Fibroblast of lung (primary cell): ENCODE measurements around the gene ALDH4A1. TPM values are rescaled to one million over a fixed set of nuclear protein-coding genes. Genes with fewer than 3 reads are reported as not detected.

Source experiments
- DNase-seq, 2 donors: peaks; one replicate each; pipeline versions ENCODE4 v3.0.0 to v3.0.0-alpha.2; 2010; ENCODE audit warnings: low read depth in 2 of 2
- H2AFZ ChIP-seq: 2 replicates; pipeline ENCODE4 v1.5.1; 2012; ENCODE audit warnings: low read length, control low read depth, inconsistent platforms
- H3K27ac ChIP-seq: 2 replicates; pipeline ENCODE4 v1.5.1; 2011; ENCODE audit warnings: low read length, control low read depth; ENCODE audit not compliant: insufficient read depth
- H3K27me3 ChIP-seq: 2 replicates; pipeline ENCODE4 v1.5.1; 2011; ENCODE audit warnings: mild to moderate bottlenecking, low read length; ENCODE audit not compliant: control insufficient read depth, insufficient read depth
- H3K36me3 ChIP-seq: 2 replicates; pipeline ENCODE4 v1.5.1; 2011; ENCODE audit warnings: low read length; ENCODE audit not compliant: control insufficient read depth, insufficient read depth
- H3K4me1 ChIP-seq: 2 replicates; pipeline ENCODE4 v1.5.1; 2011; ENCODE audit warnings: low read length; ENCODE audit not compliant: control insufficient read depth, insufficient read depth; ENCODE audit errors: extremely low read depth
- H3K4me2 ChIP-seq: 2 replicates; pipeline ENCODE4 v1.5.1; 2011; ENCODE audit warnings: low read length, control low read depth; ENCODE audit not compliant: insufficient read depth; ENCODE audit errors: extremely low read depth
- H3K4me3 ChIP-seq, 4 experiments: fragments of 200-600 bp in 1 of 4; sonication (generic) in 1 of 4; replicated peaks in 1 of 4; 2 replicates each; pipeline ENCODE4 v1.5.1; 2011 to 2016; ENCODE audit warnings: low read length in 4 of 4, low read depth in 3 of 4, mild to moderate bottlenecking in 3 of 4, control low read depth in 2 of 4, inconsistent platforms in 1 of 4, mixed read lengths in 1 of 4; ENCODE audit not compliant: insufficient read depth in 1 of 4; ENCODE audit errors: control extremely low read depth in 1 of 4
- H3K79me2 ChIP-seq: 2 replicates; pipeline ENCODE4 v1.5.1; 2012; ENCODE audit warnings: mild to moderate bottlenecking, low read length, inconsistent platforms; ENCODE audit not compliant: control insufficient read depth, insufficient read depth
- H3K9ac ChIP-seq: 2 replicates; pipeline ENCODE4 v1.5.1; 2011; ENCODE audit warnings: mild to moderate bottlenecking, low read length, control low read depth; ENCODE audit not compliant: insufficient read depth
- H3K9me3 ChIP-seq: 2 replicates; pipeline ENCODE4 v1.5.1; 2012; ENCODE audit warnings: low read depth, low read length; ENCODE audit not compliant: control insufficient read depth, insufficient read depth
- H4K20me1 ChIP-seq: 2 replicates; pipeline ENCODE4 v1.5.1; 2011; ENCODE audit warnings: low read length; ENCODE audit not compliant: control insufficient read depth, insufficient read depth; ENCODE audit errors: extremely low read depth
- EZH2 ChIP-seq: IDR thresholded peaks from 2 replicates; pipeline ENCODE4 v1.5.1; 2012; ENCODE audit warnings: low read length, control low read depth, mild to moderate bottlenecking; ENCODE audit errors: missing control alignments
- polyA plus RNA-seq, 2 donors: library from polyadenylated mRNA; depleted of rRNA in 1 of 2; stranded (reverse) in 1 of 2; unstranded in 1 of 2; fragments of >200 nt; gene quantifications; 2 replicates each; pipeline ENCODE4 v1.2.1, GENCODE V29; 2011 to 2012; ENCODE audit warnings: missing spikeins in 1 of 2
- total RNA-seq: library from RNA; depleted of rRNA; stranded (reverse); fragments of >200 nt; gene quantifications from 2 replicates; pipeline ENCODE4 v1.2.1, GENCODE V29; 2014
- TF ChIP-seq, protein P1 (sequence below), 2 donors: IDR thresholded peaks in 1 of 2; conservative IDR thresholded peaks in 1 of 2; 1 replicate in 1 of 2; 2 replicates in 1 of 2; pipeline ENCODE4 v1.5.1; 2011 to 2012; ENCODE audit warnings: low read length in 2 of 2, control low read depth in 1 of 2, inconsistent platforms in 1 of 2, low read depth in 1 of 2, mild to moderate bottlenecking in 1 of 2

ALDH4A1 gene
- total and polyA plus RNA-seq, 2 donors (not counting 1 experiment from before 2014, with no cell fraction given), result 6.9 to 11.9 TPM

- H3K27me3 ChIP-seq, result no peaks in the 10 kb centered on the region
- no peaks in the 10 kb centered on the region for H3K79me2 ChIP-seq
- no peak for TF ChIP-seq EZH2
- TF ChIP-seq, protein P1, sequence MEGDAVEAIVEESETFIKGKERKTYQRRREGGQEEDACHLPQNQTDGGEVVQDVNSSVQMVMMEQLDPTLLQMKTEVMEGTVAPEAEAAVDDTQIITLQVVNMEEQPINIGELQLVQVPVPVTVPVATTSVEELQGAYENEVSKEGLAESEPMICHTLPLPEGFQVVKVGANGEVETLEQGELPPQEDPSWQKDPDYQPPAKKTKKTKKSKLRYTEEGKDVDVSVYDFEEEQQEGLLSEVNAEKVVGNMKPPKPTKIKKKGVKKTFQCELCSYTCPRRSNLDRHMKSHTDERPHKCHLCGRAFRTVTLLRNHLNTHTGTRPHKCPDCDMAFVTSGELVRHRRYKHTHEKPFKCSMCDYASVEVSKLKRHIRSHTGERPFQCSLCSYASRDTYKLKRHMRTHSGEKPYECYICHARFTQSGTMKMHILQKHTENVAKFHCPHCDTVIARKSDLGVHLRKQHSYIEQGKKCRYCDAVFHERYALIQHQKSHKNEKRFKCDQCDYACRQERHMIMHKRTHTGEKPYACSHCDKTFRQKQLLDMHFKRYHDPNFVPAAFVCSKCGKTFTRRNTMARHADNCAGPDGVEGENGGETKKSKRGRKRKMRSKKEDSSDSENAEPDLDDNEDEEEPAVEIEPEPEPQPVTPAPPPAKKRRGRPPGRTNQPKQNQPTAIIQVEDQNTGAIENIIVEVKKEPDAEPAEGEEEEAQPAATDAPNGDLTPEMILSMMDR (conservative IDR thresholded peaks at IDR 0.05 in 1 of 2, IDR thresholded peaks at IDR 0.05 in 1 of 2; ENCODE audit: low read depth in 1 of 2, low read length in 2 of 2), result no peak
- H3K9me3 ChIP-seq, result no peaks in the 10 kb centered on the region
- H3K36me3 ChIP-seq, result peaks cover 7% of the 10 kb centered on the region
- H3K4me2 ChIP-seq, result no peak overlapping the region
- peaks cover 5% of the 10 kb centered on the region for H3K4me1 ChIP-seq
- no peak overlapping the region for H3K4me3 ChIP-seq
- H4K20me1 ChIP-seq, result no peaks in the 10 kb centered on the region
- no peak overlapping the region for H3K9ac ChIP-seq
- H3K27ac ChIP-seq, result no peak overlapping the region
- no peak for DNase-seq
- no peak overlapping the region for H2AFZ ChIP-seq
Observed at GRCh38 chr1:18915341-18915740, 13.0 kb upstream of the ALDH4A1 start.

GRCh38 chr1:18913065-18913835 lies 10.9 kb upstream of the ALDH4A1 start:
- Histone ChIP-seq H3K4me2 (peak overlapping the region; percentile 60), H3K9ac (peak overlapping the region; percentile 28)

DNA sequence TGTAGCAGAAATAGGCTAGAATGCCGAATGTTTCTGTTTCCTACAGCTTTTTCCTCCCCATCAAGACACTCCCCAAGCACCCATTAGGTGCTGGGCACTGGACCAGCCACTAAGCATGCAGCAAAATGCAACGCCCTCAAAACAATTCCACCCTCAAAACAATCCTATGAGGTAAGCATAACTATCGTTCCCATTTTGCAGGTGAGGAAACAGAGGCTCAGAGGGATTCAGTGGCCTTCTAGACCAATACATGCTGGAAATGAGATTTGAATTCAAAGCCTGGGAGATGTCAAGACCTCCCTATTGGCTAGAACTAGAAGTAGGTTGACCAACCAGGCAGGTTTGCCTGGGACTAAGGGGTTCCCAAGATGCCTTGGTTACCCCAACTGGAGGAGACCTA lies 10.2 kb upstream of the ALDH4A1 start:
- H3K79me2 ChIP-seq, result no peaks in the 10 kb centered on the region

More at GRCh38 chr1:18913065-18913835, 10.9 kb upstream of the ALDH4A1 start:
- Histone ChIP-seq H3K79me2 (no peaks in the 10 kb centered on the region), H2AFZ (peak overlapping the region; percentile 57), H3K4me3 (peak overlapping the region in 1 of 4 experiments; percentile 20), H4K20me1 (no peaks in the 10 kb centered on the region), H3K4me1 (peaks cover 5% of the 10 kb centered on the region), H3K36me3 (peaks cover 9% of the 10 kb centered on the region), H3K27me3 (no peaks in the 10 kb centered on the region), H3K27ac (peak overlapping the region; percentile 76), H3K9me3 (no peaks in the 10 kb centered on the region)
- TF ChIP-seq EZH2, result no peak
- TF ChIP-seq, protein P1 (conservative IDR thresholded peaks at IDR 0.05 in 1 of 2, IDR thresholded peaks at IDR 0.05 in 1 of 2; ENCODE audit: low read depth in 1 of 2, low read length in 2 of 2), result peak; percentile 96 to 100
- DNase-seq, result peak; percentile 76 to 84

More for the DNA sequence above, 10.2 kb upstream of the ALDH4A1 start:
- Histone ChIP-seq H3K27ac (no peak overlapping the region), H3K36me3 (peaks cover 9% of the 10 kb centered on the region), H3K27me3 (no peaks in the 10 kb centered on the region), H3K4me3 (no peak overlapping the region), H3K4me2 (no peak overlapping the region), H3K4me1 (peaks cover 8% of the 10 kb centered on the region), H3K9me3 (no peaks in the 10 kb centered on the region), H4K20me1 (no peaks in the 10 kb centered on the region), H2AFZ (no peak overlapping the region), H3K9ac (no peak overlapping the region)
- TF ChIP-seq, protein P1 (conservative IDR thresholded peaks at IDR 0.05 in 1 of 2, IDR thresholded peaks at IDR 0.05 in 1 of 2; ENCODE audit: low read depth in 1 of 2, low read length in 2 of 2), result no peak
- no peak for TF ChIP-seq EZH2
- DNase-seq, result no peak
